ENCODE results near the gene GNAT1. TPM values are rescaled to one million over a fixed set of nuclear protein-coding genes. Genes with fewer than 3 reads are reported as not detected.

Gene GNAT1
- polyA plus RNA-seq, 1 experiment = not detected

DNA sequence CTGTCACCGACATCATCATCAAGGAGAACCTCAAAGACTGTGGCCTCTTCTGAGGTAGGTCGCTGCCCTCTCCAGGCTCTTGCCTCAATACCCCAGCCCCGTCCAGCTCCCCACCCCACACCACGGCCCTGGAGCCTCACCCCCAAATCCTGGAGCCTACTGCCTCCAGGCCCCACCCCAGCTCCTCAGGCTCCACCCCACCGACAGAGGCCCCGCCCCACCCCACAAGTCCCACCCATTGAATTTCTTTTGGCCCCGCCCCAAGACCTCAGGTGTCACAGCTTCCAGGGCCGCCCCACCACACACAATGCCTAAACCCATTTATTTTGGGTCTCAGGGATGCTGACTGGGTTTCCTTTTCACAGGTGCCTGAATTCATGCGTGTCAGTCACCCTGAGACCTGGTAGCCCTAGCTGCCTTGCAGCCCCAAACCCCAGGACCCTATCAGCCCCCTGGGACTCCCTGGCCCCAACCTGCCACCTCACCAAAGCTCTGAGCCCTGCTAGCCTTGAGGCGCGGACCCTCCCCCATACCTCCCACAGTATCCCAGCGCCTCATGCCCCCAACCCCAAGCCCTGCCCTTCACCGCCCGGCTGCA, 3.6 kb downstream of the GNAT1 start:
- ChIA-PET CTCF (interaction anchor here (0.7 to 16.3 kb wide), 29 partner anchors 9 to 348 kb away, joined by 3 to 378 read pairs (median 8); partner anchors contain the start of genes GNAI2, HYAL3, LSMEM2 and NAA80), POLR2A (interaction anchor here (0.9 kb wide), 1 partner anchor 9 kb away, joined by 4 read pairs; no protein-coding TSS in a partner anchor)
- TF ChIP-seq, protein P1, sequence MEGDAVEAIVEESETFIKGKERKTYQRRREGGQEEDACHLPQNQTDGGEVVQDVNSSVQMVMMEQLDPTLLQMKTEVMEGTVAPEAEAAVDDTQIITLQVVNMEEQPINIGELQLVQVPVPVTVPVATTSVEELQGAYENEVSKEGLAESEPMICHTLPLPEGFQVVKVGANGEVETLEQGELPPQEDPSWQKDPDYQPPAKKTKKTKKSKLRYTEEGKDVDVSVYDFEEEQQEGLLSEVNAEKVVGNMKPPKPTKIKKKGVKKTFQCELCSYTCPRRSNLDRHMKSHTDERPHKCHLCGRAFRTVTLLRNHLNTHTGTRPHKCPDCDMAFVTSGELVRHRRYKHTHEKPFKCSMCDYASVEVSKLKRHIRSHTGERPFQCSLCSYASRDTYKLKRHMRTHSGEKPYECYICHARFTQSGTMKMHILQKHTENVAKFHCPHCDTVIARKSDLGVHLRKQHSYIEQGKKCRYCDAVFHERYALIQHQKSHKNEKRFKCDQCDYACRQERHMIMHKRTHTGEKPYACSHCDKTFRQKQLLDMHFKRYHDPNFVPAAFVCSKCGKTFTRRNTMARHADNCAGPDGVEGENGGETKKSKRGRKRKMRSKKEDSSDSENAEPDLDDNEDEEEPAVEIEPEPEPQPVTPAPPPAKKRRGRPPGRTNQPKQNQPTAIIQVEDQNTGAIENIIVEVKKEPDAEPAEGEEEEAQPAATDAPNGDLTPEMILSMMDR (IDR thresholded peaks at IDR 0.05; ENCODE audit: insufficient read depth, low read depth, low read length) = no peak
- Histone ChIP-seq H3K27me3 (ENCODE audit: control insufficient read depth, insufficient read depth, low read length) (peaks cover 10% of the 10 kb centered on the region), H3K4me3 (ENCODE audit: low read depth, low read length) (no peak overlapping the region), H3K36me3 (ENCODE audit: control insufficient read depth, insufficient read depth, low read length) (no peaks in the 10 kb centered on the region)
- no peak for DNase-seq (ENCODE audit: low read depth)

DNA sequence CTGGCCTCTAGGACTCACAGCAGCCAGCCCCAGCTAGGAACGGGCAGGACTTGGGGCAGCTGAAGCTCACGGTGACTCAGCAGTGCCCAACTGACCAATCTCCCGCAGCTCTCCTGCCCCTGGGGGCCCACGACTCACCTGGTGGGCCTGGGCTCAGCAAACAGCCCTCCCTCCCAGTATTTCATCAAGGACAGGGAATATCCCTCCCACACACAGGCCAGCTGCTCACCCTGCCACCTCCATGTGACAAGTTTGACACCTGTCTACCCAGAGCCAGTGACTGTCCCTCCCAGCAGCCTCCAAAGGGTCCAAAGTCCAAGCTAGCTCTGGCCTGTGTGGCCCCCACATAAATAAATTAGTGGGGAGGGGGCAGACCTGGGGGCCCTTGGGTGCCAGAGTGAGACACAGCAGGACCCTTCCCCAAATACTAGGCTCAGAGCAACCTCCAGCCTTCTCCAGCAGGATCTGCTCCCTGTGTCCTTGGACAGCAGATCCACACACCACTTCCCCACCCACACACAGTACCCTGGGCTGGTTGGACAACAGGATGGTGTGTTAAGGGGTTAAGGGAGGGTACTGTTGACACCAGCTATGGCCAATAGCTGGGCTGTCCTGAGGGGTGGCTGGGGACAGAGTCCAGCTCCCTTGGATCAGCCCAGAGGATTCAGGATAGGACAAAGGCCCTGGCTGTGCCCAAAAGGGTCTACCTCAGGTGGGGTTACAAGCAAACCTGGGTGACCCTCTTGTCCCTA, 4.3 kb downstream of the GNAT1 start:
- Histone ChIP-seq H3K36me3 (ENCODE audit: control insufficient read depth, insufficient read depth, low read length) (no peaks in the 10 kb centered on the region), H3K4me3 (ENCODE audit: low read depth, low read length) (no peak overlapping the region), H3K27me3 (ENCODE audit: control insufficient read depth, insufficient read depth, low read length) (peaks cover 10% of the 10 kb centered on the region)
- ChIA-PET CTCF (interaction anchor here (0.9 to 16.3 kb wide), 20 partner anchors 9 to 129 kb away, joined by 3 to 378 read pairs (median 20); partner anchors contain the start of genes GNAI2, LSMEM2, SEMA3B and SLC38A3), POLR2A (interaction anchor here (0.9 kb wide), 1 partner anchor 8 kb away, joined by 4 read pairs; no protein-coding TSS in a partner anchor)
- TF ChIP-seq, protein P1 (IDR thresholded peaks at IDR 0.05; ENCODE audit: insufficient read depth, low read depth, low read length) = no peak
- no peak for DNase-seq (ENCODE audit: low read depth)

DNA sequence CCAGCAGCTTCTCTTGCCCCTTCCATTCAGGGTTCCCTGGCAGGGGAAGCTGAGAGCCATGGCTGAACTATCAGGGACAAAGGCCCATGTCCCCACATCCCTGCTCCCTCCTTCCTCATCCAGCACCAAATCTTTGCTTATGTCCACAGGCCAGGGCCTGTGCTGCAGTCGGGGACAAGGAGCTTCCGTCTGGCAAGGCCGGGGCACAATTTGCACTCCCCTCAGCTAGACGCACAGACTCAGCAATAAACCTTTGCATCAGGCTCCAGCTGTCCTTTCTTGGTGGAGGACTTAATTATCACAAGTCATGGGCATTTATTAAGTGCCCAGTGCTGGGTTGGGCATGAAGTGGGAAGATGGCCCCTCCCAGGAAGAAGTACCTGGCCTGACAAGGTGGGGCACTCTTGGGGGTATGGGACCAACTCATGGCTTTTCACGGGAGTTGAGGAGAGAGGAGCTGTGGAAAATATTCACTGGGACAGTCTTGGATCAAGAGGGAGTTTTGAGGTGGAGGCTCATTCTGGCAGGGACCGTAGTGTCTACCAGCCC, 4.9 kb downstream of the GNAT1 start:
- ChIA-PET POLR2A (no interaction called here), CTCF (interaction anchor here (3.3 to 16.3 kb wide), 7 partner anchors 14 to 128 kb away, joined by 22 to 378 read pairs (median 40); partner anchors contain the start of gene LSMEM2)
- Histone ChIP-seq H3K4me3 (ENCODE audit: low read depth, low read length) (no peak overlapping the region), H3K36me3 (ENCODE audit: control insufficient read depth, insufficient read depth, low read length) (no peaks in the 10 kb centered on the region), H3K27me3 (ENCODE audit: control insufficient read depth, insufficient read depth, low read length) (peaks cover 12% of the 10 kb centered on the region)
- DNase-seq (ENCODE audit: low read depth) = no peak
- TF ChIP-seq, protein P1 (IDR thresholded peaks at IDR 0.05; ENCODE audit: insufficient read depth, low read depth, low read length) = no peak

DNA sequence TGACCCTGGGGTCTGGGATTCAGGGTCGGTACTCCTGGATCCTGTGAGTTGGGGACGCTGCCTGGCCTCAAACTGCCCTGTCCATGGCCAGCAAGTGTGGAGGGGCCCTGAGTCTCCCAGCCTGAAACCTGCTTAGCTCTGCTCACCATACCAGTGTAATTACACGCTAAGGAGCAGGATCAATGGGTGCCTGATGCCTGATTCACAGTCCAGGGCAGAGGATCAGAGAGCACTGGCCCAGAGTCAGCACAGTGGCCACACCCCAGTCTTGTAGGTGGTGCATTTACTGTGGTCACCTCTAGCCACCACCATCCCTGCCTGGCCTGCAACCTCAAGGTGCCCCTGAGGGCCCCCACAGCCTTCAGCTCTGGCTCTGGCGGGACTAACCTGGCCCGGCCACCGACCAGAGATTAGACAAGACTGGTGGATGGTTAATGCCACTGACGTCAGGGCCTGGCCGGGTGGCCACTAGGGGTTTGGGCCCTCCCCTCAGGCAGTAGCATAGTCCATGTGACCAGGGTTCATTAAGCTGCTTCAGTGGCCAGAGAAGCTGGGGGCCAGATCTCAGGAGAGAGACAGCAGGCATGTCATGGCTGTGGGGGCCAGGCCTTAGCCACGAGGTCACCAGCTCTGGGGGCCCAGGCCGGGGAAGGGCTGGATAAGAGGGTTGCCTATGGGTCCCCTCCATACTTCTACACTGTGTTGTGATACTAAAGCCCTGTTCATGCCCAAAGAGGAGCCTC, 10.3 kb downstream of the GNAT1 start:
- ChIA-PET POLR2A (no interaction called here), CTCF (interaction anchor here (0.6 to 6.4 kb wide), 10 partner anchors 8 to 140 kb away, joined by 3 to 57 read pairs (median 4); partner anchors contain the start of gene GNAT1)
- H3K27me3 ChIP-seq (ENCODE audit: control insufficient read depth, insufficient read depth, low read length) = peaks cover 38% of the 10 kb centered on the region
- TF ChIP-seq, protein P1 (IDR thresholded peaks at IDR 0.05; ENCODE audit: insufficient read depth, low read depth, low read length) = no peak
- H3K36me3 ChIP-seq (ENCODE audit: control insufficient read depth, insufficient read depth, low read length) = no peaks in the 10 kb centered on the region
- DNase-seq (ENCODE audit: low read depth) = no peak
- no peak overlapping the region for H3K4me3 ChIP-seq (ENCODE audit: low read depth, low read length)

Measured in BJ (cell line).